Endothelial cell (in vitro differentiated cells): ENCODE measurements around the gene CIB4. TPM values are rescaled to one million over a fixed set of nuclear protein-coding genes. Genes with fewer than 3 reads are reported as not detected.

Experiments
- DNase-seq: peaks from one replicate; pipeline ENCODE4 v3.0.0; 2021; ENCODE audit warnings: low spot score
- H3K27ac Mint-ChIP-seq: one replicate; pipeline ENCODE4 v1.8.0; 2021; ENCODE audit warnings: mixed read lengths, inconsistent platforms; ENCODE audit not compliant: unreplicated experiment
- H3K27me3 Mint-ChIP-seq: one replicate; pipeline ENCODE4 v1.8.0; 2021; ENCODE audit warnings: mild to moderate bottlenecking, moderate library complexity, mixed read lengths, inconsistent platforms; ENCODE audit not compliant: unreplicated experiment
- H3K36me3 Mint-ChIP-seq: one replicate; pipeline ENCODE4 v1.8.0; 2021; ENCODE audit warnings: mild to moderate bottlenecking, low read depth, mixed read lengths, inconsistent platforms; ENCODE audit not compliant: unreplicated experiment
- H3K4me1 Mint-ChIP-seq: one replicate; pipeline ENCODE4 v1.8.0; 2021; ENCODE audit warnings: mild to moderate bottlenecking, mixed read lengths, inconsistent platforms; ENCODE audit not compliant: unreplicated experiment
- H3K4me3 Mint-ChIP-seq: one replicate; pipeline ENCODE4 v1.8.0; 2021; ENCODE audit warnings: mild to moderate bottlenecking, mixed read lengths, inconsistent platforms; ENCODE audit not compliant: unreplicated experiment
- H3K9me3 Mint-ChIP-seq: one replicate; pipeline ENCODE4 v1.8.0; 2021; ENCODE audit warnings: mixed read lengths, inconsistent platforms; ENCODE audit not compliant: unreplicated experiment
- long read RNA-seq: library from polyadenylated mRNA; unstranded; transcript quantifications from one replicate; pipeline ENCODE4 v2.0.0, GENCODE V29; 2020; ENCODE audit not compliant: unreplicated experiment
- total RNA-seq: library from RNA; stranded (reverse); fragmentation: NEBNext Ultra II Directional; extraction: Animal tissue kit (Norgen Biotek cat#: 25700); gene quantifications from one replicate; pipeline ENCODE4 v1.2.1, GENCODE V29; 2021; ENCODE audit not compliant: unreplicated experiment
- TF ChIP-seq, protein P1 (sequence below): fragments of 200-600 bp; sonication (generic); IDR thresholded peaks from one replicate; pipeline ENCODE4 v1.5.0; 2021; ENCODE audit warnings: antibody characterized with exemption; ENCODE audit not compliant: unreplicated experiment

CIB4 gene
- total RNA-seq, result not detected
- long read RNA-seq, result 0 reads

- no peak within 1 kb of the TSS for H3K27ac Mint-ChIP-seq
- no peaks in the 10 kb centered on the region for H3K9me3 Mint-ChIP-seq
- no peak for DNase-seq
- no peak within 1 kb of the TSS for H3K4me3 Mint-ChIP-seq
- H3K4me1 Mint-ChIP-seq, result peaks cover 6% of the 10 kb centered on the region
- no peaks in the 10 kb centered on the region for H3K36me3 Mint-ChIP-seq
- TF ChIP-seq, protein P1, sequence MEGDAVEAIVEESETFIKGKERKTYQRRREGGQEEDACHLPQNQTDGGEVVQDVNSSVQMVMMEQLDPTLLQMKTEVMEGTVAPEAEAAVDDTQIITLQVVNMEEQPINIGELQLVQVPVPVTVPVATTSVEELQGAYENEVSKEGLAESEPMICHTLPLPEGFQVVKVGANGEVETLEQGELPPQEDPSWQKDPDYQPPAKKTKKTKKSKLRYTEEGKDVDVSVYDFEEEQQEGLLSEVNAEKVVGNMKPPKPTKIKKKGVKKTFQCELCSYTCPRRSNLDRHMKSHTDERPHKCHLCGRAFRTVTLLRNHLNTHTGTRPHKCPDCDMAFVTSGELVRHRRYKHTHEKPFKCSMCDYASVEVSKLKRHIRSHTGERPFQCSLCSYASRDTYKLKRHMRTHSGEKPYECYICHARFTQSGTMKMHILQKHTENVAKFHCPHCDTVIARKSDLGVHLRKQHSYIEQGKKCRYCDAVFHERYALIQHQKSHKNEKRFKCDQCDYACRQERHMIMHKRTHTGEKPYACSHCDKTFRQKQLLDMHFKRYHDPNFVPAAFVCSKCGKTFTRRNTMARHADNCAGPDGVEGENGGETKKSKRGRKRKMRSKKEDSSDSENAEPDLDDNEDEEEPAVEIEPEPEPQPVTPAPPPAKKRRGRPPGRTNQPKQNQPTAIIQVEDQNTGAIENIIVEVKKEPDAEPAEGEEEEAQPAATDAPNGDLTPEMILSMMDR, result no peak
- peaks cover 4% of the 10 kb centered on the region for H3K27me3 Mint-ChIP-seq
Measured at GRCh38 chr2:26640781-26641564, at the start of gene CIB4. CIB4 (minus strand) TSS chr2:26641366; CDS start chr2:26641314, 52 bp downstream.

DNA sequence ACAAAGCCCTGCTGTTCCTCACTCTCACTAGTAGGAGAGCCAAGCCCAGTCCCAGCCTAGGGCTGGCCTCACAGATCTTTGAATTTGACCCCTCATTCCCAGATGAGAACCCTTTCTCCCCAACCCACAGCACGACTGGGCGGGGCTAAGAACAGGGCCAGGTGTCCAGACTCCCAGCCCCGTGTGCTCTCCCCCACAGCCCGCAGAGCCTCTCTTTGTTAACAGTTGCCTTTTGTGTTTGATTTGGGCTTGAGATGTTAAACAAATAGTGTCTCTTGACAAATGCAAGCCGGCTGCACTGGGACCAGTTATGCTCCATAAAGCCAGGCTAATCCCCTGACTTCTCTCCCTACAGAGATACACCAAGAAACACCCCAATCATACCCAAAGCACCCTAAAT is 46.6 kb upstream of the CIB4 start:
- H3K27me3 Mint-ChIP-seq, result peaks cover 19% of the 10 kb centered on the region
- no peaks in the 10 kb centered on the region for H3K9me3 Mint-ChIP-seq
- DNase-seq, result no peak
- H3K4me1 Mint-ChIP-seq, result peaks cover 18% of the 10 kb centered on the region
- H3K4me3 Mint-ChIP-seq, result no peak overlapping the region
- no peak overlapping the region for H3K27ac Mint-ChIP-seq
- TF ChIP-seq, protein P1, result no peak
- no peaks in the 10 kb centered on the region for H3K36me3 Mint-ChIP-seq

- H3K36me3 Mint-ChIP-seq, result no peaks in the 10 kb centered on the region
- peak overlapping the region; percentile 86 for H3K27ac Mint-ChIP-seq
- no peak overlapping the region for H3K4me3 Mint-ChIP-seq
- no peaks in the 10 kb centered on the region for H3K9me3 Mint-ChIP-seq
- DNase-seq, result no peak
- TF ChIP-seq, protein P1, result no peak
- H3K4me1 Mint-ChIP-seq, result peaks cover 18% of the 10 kb centered on the region
- peaks cover 20% of the 10 kb centered on the region for H3K27me3 Mint-ChIP-seq
Measured at GRCh38 chr2:26687328-26687727, 46.2 kb upstream of the CIB4 start.

GRCh38 chr2:26685989-26686839 is 45.0 kb upstream of the CIB4 start:
- Mint-ChIP-seq H3K4me1 (peaks cover 18% of the 10 kb centered on the region), H3K4me3 (no peak overlapping the region), H3K36me3 (no peaks in the 10 kb centered on the region), H3K27me3 (peaks cover 19% of the 10 kb centered on the region), H3K27ac (peak overlapping the region; percentile 86), H3K9me3 (no peaks in the 10 kb centered on the region)
- DNase-seq, result peak; percentile 31
- TF ChIP-seq, protein P1, result no peak
